ENCODE results near the gene FBXO39. TPM values are rescaled to one million over a fixed set of nuclear protein-coding genes. Genes with fewer than 3 reads are reported as not detected.

Gene FBXO39
- total and polyA plus RNA-seq, 4 donors, result 0.32 TPM; not detected in 3

GRCh38 chr17:6799738-6800137, 23.7 kb downstream of the FBXO39 start:
- Histone ChIP-seq H3K4me1 (ENCODE audit: control insufficient read depth in 5 of 5, insufficient read depth in 5 of 5, low read length in 5 of 5) (no peaks in the 10 kb centered on the region), H3K36me3 (ENCODE audit: control insufficient read depth in 4 of 4, insufficient read depth in 4 of 4, low read length in 4 of 4) (no peaks in the 10 kb centered on the region), H3K9ac (ENCODE audit: insufficient read depth in 1 of 2, low read length in 2 of 2) (no peak overlapping the region), H3K27me3 (ENCODE audit: control insufficient read depth in 3 of 3, insufficient read depth in 3 of 3, low read length in 2 of 3) (no peaks in the 10 kb centered on the region), H3K9me3 (ENCODE audit: control insufficient read depth in 4 of 4, insufficient read depth in 3 of 4, low read length in 3 of 4) (no peaks in the 10 kb centered on the region), H3K4me3 (no peak overlapping the region), H3K27ac (ENCODE audit: low read depth in 1 of 2, low read length in 1 of 2) (no peak overlapping the region)
- ATAC-seq (ENCODE audit: insufficient read depth, low FRiP score), result no peak
- TF ChIP-seq CTCF (IDR thresholded peaks at IDR 0.05; ENCODE audit: control extremely low read depth, extremely low read depth), result no peak
- DNase-seq, result no peak
- WGBS, 2 donors, result 76 to 83% methylated on average over 6 of the region's 6 CpGs

GRCh38 chr17:6800422-6801027, 24.5 kb downstream of the FBXO39 start:
- H3K4me3 ChIP-seq, result no peak overlapping the region
- ATAC-seq (ENCODE audit: insufficient read depth, low FRiP score) (no peak), DNase-seq (no peak)
- H3K9me3 ChIP-seq (ENCODE audit: control insufficient read depth in 4 of 4, insufficient read depth in 3 of 4, low read length in 3 of 4), result no peaks in the 10 kb centered on the region
- H3K4me1 ChIP-seq (ENCODE audit: control insufficient read depth in 5 of 5, insufficient read depth in 5 of 5, low read length in 5 of 5), result no peaks in the 10 kb centered on the region
- no peak overlapping the region for H3K27ac ChIP-seq (ENCODE audit: low read depth in 1 of 2, low read length in 1 of 2)
- H3K9ac ChIP-seq (ENCODE audit: insufficient read depth in 1 of 2, low read length in 2 of 2), result no peak overlapping the region
- no peak for TF ChIP-seq CTCF (IDR thresholded peaks at IDR 0.05; ENCODE audit: control extremely low read depth, extremely low read depth)
- 85 to 90% methylated on average over 13 of the region's 13 CpGs for WGBS, 2 donors
- no peaks in the 10 kb centered on the region for H3K36me3 ChIP-seq (ENCODE audit: control insufficient read depth in 4 of 4, insufficient read depth in 4 of 4, low read length in 4 of 4)
- H3K27me3 ChIP-seq (ENCODE audit: control insufficient read depth in 3 of 3, insufficient read depth in 3 of 3, low read length in 2 of 3), result no peaks in the 10 kb centered on the region

GRCh38 chr17:6811510-6811909, 35.5 kb downstream of the FBXO39 start:
- no peak for ATAC-seq (ENCODE audit: insufficient read depth, low FRiP score)
- H3K9me3 ChIP-seq (ENCODE audit: control insufficient read depth in 4 of 4, insufficient read depth in 3 of 4, low read length in 3 of 4), result peaks cover 0 to 3% (median 0%) of the 10 kb centered on the region in 4 donors
- no peaks in the 10 kb centered on the region for H3K36me3 ChIP-seq (ENCODE audit: control insufficient read depth in 4 of 4, insufficient read depth in 4 of 4, low read length in 4 of 4)
- WGBS, 2 donors, result 88 to 92% methylated on average over 9 of the region's 9 CpGs
- no peak for TF ChIP-seq CTCF (IDR thresholded peaks at IDR 0.05; ENCODE audit: control extremely low read depth, extremely low read depth)
- no peak overlapping the region for H3K9ac ChIP-seq (ENCODE audit: insufficient read depth in 1 of 2, low read length in 2 of 2)
- H3K27ac ChIP-seq (ENCODE audit: low read depth in 1 of 2, low read length in 1 of 2), result no peak overlapping the region
- H3K27me3 ChIP-seq (ENCODE audit: control insufficient read depth in 3 of 3, insufficient read depth in 3 of 3, low read length in 2 of 3), result peaks cover 0 to 2% (median 0%) of the 10 kb centered on the region in 3 donors
- no peak overlapping the region for H3K4me3 ChIP-seq
- no peaks in the 10 kb centered on the region for H3K4me1 ChIP-seq (ENCODE audit: control insufficient read depth in 5 of 5, insufficient read depth in 5 of 5, low read length in 5 of 5)
- DNase-seq, result no peak

- Histone ChIP-seq H3K4me1 (ENCODE audit: control insufficient read depth in 5 of 5, insufficient read depth in 5 of 5, low read length in 5 of 5) (no peaks in the 10 kb centered on the region), H3K9me3 (ENCODE audit: control insufficient read depth in 4 of 4, insufficient read depth in 3 of 4, low read length in 3 of 4) (peaks cover 0 to 3% (median 0%) of the 10 kb centered on the region in 4 donors), H3K4me3 (no peak overlapping the region), H3K9ac (ENCODE audit: insufficient read depth in 1 of 2, low read length in 2 of 2) (no peak overlapping the region), H3K36me3 (ENCODE audit: control insufficient read depth in 4 of 4, insufficient read depth in 4 of 4, low read length in 4 of 4) (no peaks in the 10 kb centered on the region), H3K27ac (ENCODE audit: low read depth in 1 of 2, low read length in 1 of 2) (no peak overlapping the region), H3K27me3 (ENCODE audit: control insufficient read depth in 3 of 3, insufficient read depth in 3 of 3, low read length in 2 of 3) (peaks cover 0 to 2% (median 0%) of the 10 kb centered on the region in 3 donors)
- no peak for DNase-seq
- ATAC-seq (ENCODE audit: insufficient read depth, low FRiP score), result no peak
- no peak for TF ChIP-seq CTCF (IDR thresholded peaks at IDR 0.05; ENCODE audit: control extremely low read depth, extremely low read depth)
- 70 to 74% methylated on average over 9 of the region's 9 CpGs for WGBS, 2 donors
These were observed 36.3 kb downstream of the FBXO39 start for GRCh38 chr17:6812295-6812694.
